CD4-positive, alpha-beta T cell treated with Interleukin-6 at 100 ng/mL for 8 hours (primary cell): ENCODE data around the gene CGB2.
"Not testable (repeated sequence)": the region's sequence is repeated elsewhere in the genome, so short reads cannot be mapped to it uniquely, and the experiment has no call there.

Source experiments
- DNase-seq: peaks from one replicate; pipeline ENCODE4 v3.0.0-alpha.2; 2020; ENCODE audit warnings: mixed read lengths, low spot score

Gene CGB2

GRCh38 chr19:49010453-49010852, 21.2 kb upstream of the CGB2 start:
- no peak for DNase-seq

- no peak for DNase-seq
Observed at GRCh38 chr19:49011194-49011593, 20.5 kb upstream of the CGB2 start.

- no peak for DNase-seq
Observed at GRCh38 chr19:49014123-49014869, 17.4 kb upstream of the CGB2 start.

- no peak for DNase-seq
Observed at GRCh38 chr19:49014870-49015255, 16.8 kb upstream of the CGB2 start.

GRCh38 chr19:49016067-49016839, 15.4 kb upstream of the CGB2 start:
- no peak for DNase-seq

GRCh38 chr19:49017041-49017665, 14.5 kb upstream of the CGB2 start, which contains the start of gene LHB:
Gene LHB (minus strand): TSS chr19:49017091. CDS start chr19:49017081, 10 bp downstream.
- DNase-seq: no peak

- DNase-seq: peak; percentile 53
Observed at GRCh38 chr19:49017666-49018351, 13.9 kb upstream of the CGB2 start.

GRCh38 chr19:49018388-49019241, 13.1 kb upstream of the CGB2 start:
- peak; percentile 22 for DNase-seq

GRCh38 chr19:49019242-49019932, 12.3 kb upstream of the CGB2 start:
- DNase-seq: peak; percentile 53

GRCh38 chr19:49020342-49020741, 11.3 kb upstream of the CGB2 start:
- DNase-seq: no peak

- no peak for DNase-seq
Observed at GRCh38 chr19:49020931-49021895, 10.5 kb upstream of the CGB2 start.

GRCh38 chr19:49022116-49022515, 9.6 kb upstream of the CGB2 start:
- DNase-seq: no peak

GRCh38 chr19:49024233-49024632, 7.5 kb upstream of the CGB2 start, which contains the start of gene CGB3:
Gene CGB3 (minus strand): TSS chr19:49024333. CDS start chr19:49023971, 362 bp downstream.
- DNase-seq: not testable (repeated sequence)

GRCh38 chr19:49025088-49025487, 6.6 kb upstream of the CGB2 start:
- not testable (repeated sequence) for DNase-seq

GRCh38 chr19:49025599-49025998, 6.1 kb upstream of the CGB2 start:
- DNase-seq: not testable (repeated sequence)

GRCh38 chr19:49028686-49029085, 3.0 kb upstream of the CGB2 start:
- DNase-seq: not testable (repeated sequence)

- DNase-seq: not testable (repeated sequence)
Observed at GRCh38 chr19:49029749-49030148, 1.9 kb upstream of the CGB2 start.

GRCh38 chr19:49030323-49030722, 1.4 kb upstream of the CGB2 start:
- not testable (repeated sequence) for DNase-seq

- not testable (repeated sequence) for DNase-seq
Observed at GRCh38 chr19:49036815-49037214, 5.1 kb downstream of the CGB2 start, which contains the start of gene CGB1. Gene CGB1 (minus strand): TSS chr19:49036895. CDS start chr19:49036711, 184 bp downstream.
